ENCODE data around the gene AGAP1.

GRCh38 chr2:235937087-235937486 is 443.2 kb downstream of the AGAP1 start:
- TF ChIP-seq POLR2A (IDR thresholded peaks at IDR 0.05) = no peak
- TF ChIP-seq, protein P1, sequence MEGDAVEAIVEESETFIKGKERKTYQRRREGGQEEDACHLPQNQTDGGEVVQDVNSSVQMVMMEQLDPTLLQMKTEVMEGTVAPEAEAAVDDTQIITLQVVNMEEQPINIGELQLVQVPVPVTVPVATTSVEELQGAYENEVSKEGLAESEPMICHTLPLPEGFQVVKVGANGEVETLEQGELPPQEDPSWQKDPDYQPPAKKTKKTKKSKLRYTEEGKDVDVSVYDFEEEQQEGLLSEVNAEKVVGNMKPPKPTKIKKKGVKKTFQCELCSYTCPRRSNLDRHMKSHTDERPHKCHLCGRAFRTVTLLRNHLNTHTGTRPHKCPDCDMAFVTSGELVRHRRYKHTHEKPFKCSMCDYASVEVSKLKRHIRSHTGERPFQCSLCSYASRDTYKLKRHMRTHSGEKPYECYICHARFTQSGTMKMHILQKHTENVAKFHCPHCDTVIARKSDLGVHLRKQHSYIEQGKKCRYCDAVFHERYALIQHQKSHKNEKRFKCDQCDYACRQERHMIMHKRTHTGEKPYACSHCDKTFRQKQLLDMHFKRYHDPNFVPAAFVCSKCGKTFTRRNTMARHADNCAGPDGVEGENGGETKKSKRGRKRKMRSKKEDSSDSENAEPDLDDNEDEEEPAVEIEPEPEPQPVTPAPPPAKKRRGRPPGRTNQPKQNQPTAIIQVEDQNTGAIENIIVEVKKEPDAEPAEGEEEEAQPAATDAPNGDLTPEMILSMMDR (IDR thresholded peaks at IDR 0.05) = no peak
